SK-N-SH (cell line): ENCODE measurements around the gene ANKRD33B. TPM values are rescaled to one million over a fixed set of nuclear protein-coding genes. Genes with fewer than 3 reads are reported as not detected.

Source experiments
- CTCF ChIA-PET: fragments of 300-600, 350-600 bp; formaldehyde crosslinking; extraction: SDS; loops from one replicate; lab custom pipeline; 2021; lab: Yijun Ruan, JAX
- POLR2A ChIA-PET: fragments of 350-600 bp; sonication (Branson Sonifier 250); formaldehyde crosslinking; extraction: SDS; loops from one replicate; lab custom pipeline; 2020; ENCODE audit warnings: antibody characterized with exemption, inconsistent platforms; lab: Yijun Ruan, JAX
- DNase-seq: peaks from one replicate; pipeline ENCODE4 v3.0.0; 2012
- H2AFZ ChIP-seq: fragments of 200-600 bp; sonication (generic); 2 replicates; pipeline ENCODE4 v1.8.1; 2016; ENCODE audit warnings: antibody characterized with exemption, mild to moderate bottlenecking, low read depth
- H3F3A ChIP-seq: fragments of 200-600 bp; sonication (generic); replicated peaks from 2 replicates; pipeline ENCODE3; 2016; ENCODE audit warnings: antibody characterized with exemption, mild to moderate bottlenecking; ENCODE audit not compliant: insufficient read depth
- H3K27ac ChIP-seq, 2 experiments: fragments of 200-500 bp in 1 of 2; fragments of 200-600 bp in 1 of 2; sonication (Bioruptor generic) in 1 of 2; sonication (generic), shearing (Covaris generic) in 1 of 2; 2 replicates each; pipeline versions ENCODE4 v1.5.1 to v1.6.1; 2014 to 2016; ENCODE audit warnings: low read depth in 2 of 2, inconsistent platforms in 1 of 2, low read length in 1 of 2, mild to moderate bottlenecking in 1 of 2, mixed read lengths in 1 of 2
- H3K27me3 ChIP-seq: fragments of 200-600 bp; sonication (generic), shearing (Covaris generic); 2 replicates; pipeline ENCODE4 v1.6.1; 2016; ENCODE audit warnings: mixed run types; ENCODE audit not compliant: insufficient read depth
- H3K36me3 ChIP-seq, 2 experiments: fragments of 200-500 bp in 1 of 2; fragments of 200-600 bp in 1 of 2; sonication (Bioruptor generic) in 1 of 2; sonication (generic) in 1 of 2; replicated peaks in 1 of 2; 2 replicates each; pipeline versions ENCODE3 to v1.5.1; 2014 to 2016; ENCODE audit warnings: low read length in 1 of 2, mild to moderate bottlenecking in 1 of 2; ENCODE audit not compliant: insufficient read depth in 2 of 2, control insufficient read depth in 1 of 2
- H3K4me1 ChIP-seq, 2 experiments: fragments of 200-500 bp in 1 of 2; fragments of 200-600 bp in 1 of 2; sonication (Bioruptor generic) in 1 of 2; sonication (generic), shearing (Covaris generic) in 1 of 2; 2 replicates each; pipeline versions ENCODE4 v1.5.1 to v1.6.1; 2014 to 2016; ENCODE audit warnings: low read depth in 1 of 2, low read length in 1 of 2, mixed run types in 1 of 2; ENCODE audit not compliant: insufficient read depth in 2 of 2, control insufficient read depth in 1 of 2
- H3K4me2 ChIP-seq: fragments of 200-600 bp; sonication (generic), shearing (Covaris generic); 2 replicates; pipeline ENCODE4 v1.6.1; 2017; ENCODE audit warnings: mixed run types
- H3K4me3 ChIP-seq, 2 experiments: fragments of 200-500 bp in 1 of 2; fragments of 200-600 bp in 1 of 2; sonication (Bioruptor generic) in 1 of 2; sonication (generic), shearing (Covaris generic) in 1 of 2; 2 replicates each; pipeline versions ENCODE4 v1.5.1 to v1.8.1; 2014 to 2016; ENCODE audit warnings: low read depth in 2 of 2, inconsistent platforms in 1 of 2, low read length in 1 of 2, mild to moderate bottlenecking in 1 of 2, mixed read lengths in 1 of 2, moderate library complexity in 1 of 2
- H3K79me2 ChIP-seq: fragments of 200-600 bp; sonication (generic); 2 replicates; pipeline ENCODE4 v1.8.1; 2017; ENCODE audit warnings: mild to moderate bottlenecking; ENCODE audit not compliant: insufficient read depth
- H3K9ac ChIP-seq: fragments of 200-600 bp; sonication (generic); 2 replicates; pipeline ENCODE4 v1.6.1; 2017; ENCODE audit warnings: mixed run types
- H3K9me2 ChIP-seq: fragments of 200-600 bp; sonication (generic); 2 replicates; pipeline ENCODE4 v1.6.1; 2017; ENCODE audit warnings: mixed run types
- H3K9me3 ChIP-seq: fragments of 200-600 bp; sonication (generic); 2 replicates; pipeline ENCODE4 v1.6.1; 2017; ENCODE audit warnings: mixed run types, mild to moderate bottlenecking, moderate library complexity
- H4K20me1 ChIP-seq: fragments of 200-600 bp; sonication (generic); 2 replicates; pipeline ENCODE4 v1.6.1; 2017; ENCODE audit warnings: mild to moderate bottlenecking, mixed run types; ENCODE audit not compliant: insufficient read depth
- ELF1 ChIP-seq: IDR thresholded peaks from 2 replicates; pipeline ENCODE4 v1.4.0; 2012
- EZH2phosphoT487 ChIP-seq: fragments of 200-600 bp; sonication (generic); IDR thresholded peaks from 2 replicates; pipeline ENCODE4 v1.6.1; 2017; ENCODE audit warnings: low read depth, mixed run types, mild to moderate bottlenecking, antibody characterized with exemption, moderate library complexity, borderline replicate concordance
- FOSL2 ChIP-seq: IDR thresholded peaks from 2 replicates; pipeline ENCODE4 v1.4.0; 2012; ENCODE audit warnings: low read depth, mild to moderate bottlenecking, moderate library complexity, borderline replicate concordance
- FOXJ3 ChIP-seq: sonication (generic); formaldehyde crosslinking; IDR thresholded peaks from 2 replicates; pipeline ENCODE4 v1.5.1; 2020; ENCODE audit warnings: mild to moderate bottlenecking, missing genetic modification reagents
- FOXM1 ChIP-seq: IDR thresholded peaks from 2 replicates; pipeline ENCODE4 v1.4.0; 2012; ENCODE audit warnings: low read depth, mild to moderate bottlenecking
- GABPA ChIP-seq: IDR thresholded peaks from 2 replicates; pipeline ENCODE4 v1.4.0; 2012; ENCODE audit warnings: low read depth, mild to moderate bottlenecking
- GATA2 ChIP-seq: sonication (generic); formaldehyde crosslinking; IDR thresholded peaks from 2 replicates; pipeline ENCODE4 v1.5.0; 2020; ENCODE audit warnings: mild to moderate bottlenecking, missing genetic modification reagents
- IRF3 ChIP-seq: fragments of 150-350 bp; IDR thresholded peaks from 2 replicates; pipeline ENCODE4 v1.6.1; 2016; ENCODE audit warnings: mild to moderate bottlenecking, low read depth, low read length
- JUND ChIP-seq: IDR thresholded peaks from 2 replicates; pipeline ENCODE4 v1.4.0; 2012
- MAX ChIP-seq: IDR thresholded peaks from 2 replicates; pipeline ENCODE4 v1.4.0; 2012; ENCODE audit warnings: low read depth
- MXI1 ChIP-seq: IDR thresholded peaks from 2 replicates; pipeline ENCODE4 v1.6.1; 2012; ENCODE audit warnings: mild to moderate bottlenecking, low read depth, low read length, improper control_type of control experiment
- NFIC ChIP-seq: IDR thresholded peaks from 2 replicates; pipeline ENCODE4 v1.4.0; 2012; ENCODE audit warnings: borderline replicate concordance
- PBX3 ChIP-seq: IDR thresholded peaks from 2 replicates; pipeline ENCODE4; 2012
- RCOR1 ChIP-seq: fragments of 150-350 bp; IDR thresholded peaks from 2 replicates; pipeline ENCODE4 v1.6.1; 2017; ENCODE audit warnings: antibody characterized with exemption, low read length
- RFX5 ChIP-seq: IDR thresholded peaks from 2 replicates; pipeline ENCODE4 v1.6.1; 2012; ENCODE audit warnings: mild to moderate bottlenecking, improper control_type of control experiment, low read length
- SMC3 ChIP-seq: IDR thresholded peaks from 2 replicates; pipeline ENCODE4 v1.6.1; 2012; ENCODE audit warnings: low read depth, low read length, improper control_type of control experiment
- TEAD4 ChIP-seq: IDR thresholded peaks from 2 replicates; pipeline ENCODE4 v1.4.0; 2012; ENCODE audit warnings: mild to moderate bottlenecking, borderline replicate concordance; ENCODE audit not compliant: insufficient read depth
- YY1 ChIP-seq: IDR thresholded peaks from 2 replicates; pipeline ENCODE4 v1.4.0; 2012; ENCODE audit warnings: low read depth, mild to moderate bottlenecking
- ZBTB33 ChIP-seq: IDR thresholded peaks from 2 replicates; pipeline ENCODE4 v1.4.0; 2012; ENCODE audit warnings: low read depth, borderline replicate concordance
- WGBS: methylation state at CpG from one replicate; pipeline ENCODE4 v1.1.6; 2017; ENCODE audit warnings: low lambda C conversion rate; 5-methylcytosine and 5-hydroxymethylcytosine counted together
- polyA plus RNA-seq, 3 experiments: library from polyadenylated mRNA; depleted of rRNA; stranded (reverse); fragments of >200 nt; gene quantifications; 2 replicates each; pipeline ENCODE4 v1.2.3, GENCODE V29; 2012
- TF ChIP-seq, protein P1 (sequence below): IDR thresholded peaks from 2 replicates; pipeline ENCODE4 v1.4.0; 2012; ENCODE audit warnings: low read depth, borderline replicate concordance
- TF ChIP-seq, protein P2 (sequence below): fragments of 150-350 bp; IDR thresholded peaks from 2 replicates; pipeline ENCODE4 v1.6.1; 2017; ENCODE audit warnings: antibody characterized with exemption, low read length, low read depth, borderline replicate concordance

ANKRD33B gene
- polyA plus RNA-seq, 1 of the 3 experiments (the other 2 are of a cell fraction), result 1.8 TPM

GRCh38 chr5:10610058-10610457, 46.2 kb downstream of the ANKRD33B start:
- Histone ChIP-seq H3K79me2 (peaks cover 5% of the 10 kb centered on the region; the same call in 1 of the 2 replicates), H3K36me3 (no peaks in the 10 kb centered on the region), H3K9me2 (no peaks in the 10 kb centered on the region), H3K27me3 (no peaks in the 10 kb centered on the region), H4K20me1 (0 out of 2 replicates have a peak, but pooled peaks cover 3% of the 10 kb centered on the region), H3K4me1 (peaks cover 0 to 3% of the 10 kb centered on the region in 2 experiments; a peak in 1 of 4 replicates), H3K9ac (no peak overlapping the region), H2AFZ (no peak overlapping the region), H3K4me2 (no peak overlapping the region), H3K27ac (no peak overlapping the region), H3K9me3 (no peaks in the 10 kb centered on the region), H3F3A (no peaks in the 10 kb centered on the region), H3K4me3 (no peak overlapping the region)
- 80% methylated on average over 6 of the region's 6 CpGs for WGBS
- POLR2A ChIA-PET, result no interaction called here
- no peak for DNase-seq
- CTCF ChIA-PET, result interaction anchor here (1.9 to 2.1 kb wide), 2 partner anchors 18 to 158 kb away, joined by 9 to 10 read pairs; no protein-coding TSS in a partner anchor
- TF ChIP-seq ZBTB33 (no peak), JUND (no peak), RCOR1 (no peak), EZH2phosphoT487 (no peak)

GRCh38 chr5:10611290-10611689, 47.4 kb downstream of the ANKRD33B start:
- 89% methylated on average over 4 of the region's 4 CpGs for WGBS

More at GRCh38 chr5:10611290-10611689, 47.4 kb downstream of the ANKRD33B start:
- Histone ChIP-seq H3K27ac (no peak overlapping the region), H3K9me2 (no peaks in the 10 kb centered on the region), H4K20me1 (0 out of 2 replicates have a peak, but pooled peaks cover 3% of the 10 kb centered on the region), H3K4me1 (peaks cover 0 to 3% of the 10 kb centered on the region in 2 experiments; a peak in 1 of 4 replicates), H3K4me3 (no peak overlapping the region), H3K36me3 (no peaks in the 10 kb centered on the region), H3K4me2 (no peak overlapping the region), H3K9me3 (no peaks in the 10 kb centered on the region), H3F3A (no peaks in the 10 kb centered on the region)
- ChIA-PET POLR2A (no interaction called here), CTCF (interaction anchor here (0.6 kb wide), 1 partner anchor 60 kb away, joined by 4 read pairs; no protein-coding TSS in a partner anchor)
- no peak for DNase-seq
- TF ChIP-seq IRF3 (no peak), SMC3 (no peak), FOSL2 (no peak), RFX5 (no peak), NFIC (no peak), TEAD4 (no peak), FOXJ3 (CRISPR knock-in tag) (no peak), MXI1 (no peak), YY1 (no peak), EZH2phosphoT487 (no peak), MAX (no peak), JUND (no peak), ELF1 (no peak), GATA2 (CRISPR knock-in tag) (no peak), PBX3 (no peak), GABPA (no peak), FOXM1 (no peak)
- TF ChIP-seq, protein P1, sequence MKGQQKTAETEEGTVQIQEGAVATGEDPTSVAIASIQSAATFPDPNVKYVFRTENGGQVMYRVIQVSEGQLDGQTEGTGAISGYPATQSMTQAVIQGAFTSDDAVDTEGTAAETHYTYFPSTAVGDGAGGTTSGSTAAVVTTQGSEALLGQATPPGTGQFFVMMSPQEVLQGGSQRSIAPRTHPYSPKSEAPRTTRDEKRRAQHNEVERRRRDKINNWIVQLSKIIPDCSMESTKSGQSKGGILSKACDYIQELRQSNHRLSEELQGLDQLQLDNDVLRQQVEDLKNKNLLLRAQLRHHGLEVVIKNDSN, result no peak
- TF ChIP-seq, protein P2, sequence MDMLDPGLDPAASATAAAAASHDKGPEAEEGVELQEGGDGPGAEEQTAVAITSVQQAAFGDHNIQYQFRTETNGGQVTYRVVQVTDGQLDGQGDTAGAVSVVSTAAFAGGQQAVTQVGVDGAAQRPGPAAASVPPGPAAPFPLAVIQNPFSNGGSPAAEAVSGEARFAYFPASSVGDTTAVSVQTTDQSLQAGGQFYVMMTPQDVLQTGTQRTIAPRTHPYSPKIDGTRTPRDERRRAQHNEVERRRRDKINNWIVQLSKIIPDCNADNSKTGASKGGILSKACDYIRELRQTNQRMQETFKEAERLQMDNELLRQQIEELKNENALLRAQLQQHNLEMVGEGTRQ, result no peak
- TF ChIP-seq, all 33 proteins: peak for 0
- H3K27me3 ChIP-seq, result no peaks in the 10 kb centered on the region
- H3K9ac ChIP-seq, result no peak overlapping the region
- no peak overlapping the region for H2AFZ ChIP-seq
- H3K79me2 ChIP-seq, result peaks cover 5% of the 10 kb centered on the region; the same call in 1 of the 2 replicates
